HepG2 (cell line): ENCODE results near the gene ANKRD52. TPM values are rescaled to one million over a fixed set of nuclear protein-coding genes. Genes with fewer than 3 reads are reported as not detected.

Experiments
- ATAC-seq: fragments of 200-7000 bp; cut with Tn5 transposase; 3 replicates; pipeline ENCODE4 v1.9.1; 2020; ENCODE audit warnings: mild to moderate bottlenecking, moderate library complexity
- BruUV-seq: library from RNA; stranded (reverse); fragments of 400-500 nt; replicated peaks from 2 replicates; lab custom pipeline; 2021; lab: Mats Ljungman, UMichigan
- CTCF ChIA-PET: fragments of 300-600 bp; formaldehyde crosslinking; extraction: SDS; loops from one replicate; lab custom pipeline; 2021; ENCODE audit warnings: low total read pairs, inconsistent platforms, low intra/inter-chr PET ratio; lab: Yijun Ruan, JAX
- POLR2A ChIA-PET: fragments of 350-600 bp; sonication (Branson Sonifier 250); formaldehyde crosslinking; loops from one replicate; lab custom pipeline; 2020; ENCODE audit warnings: antibody characterized with exemption, inconsistent platforms; lab: Yijun Ruan, JAX
- DNase-seq: peaks from one replicate; pipeline ENCODE4 v3.0.0-alpha.2; 2015; ENCODE audit warnings: low spot score
- FAIRE-seq: peaks from 3 replicates; lab custom pipeline; 2011; peaks lifted over from hg19 to GRCh38; lab: Jason Lieb, UNC
- H2AFZ ChIP-seq: one replicate; pipeline ENCODE4 v1.6.1; 2011; ENCODE audit warnings: low read length, inconsistent platforms
- H3K27ac ChIP-seq: fragments of 300-600 bp; 3 replicates; pipeline ENCODE4 v1.8.0; 2011; ENCODE audit warnings: mixed run types, mild to moderate bottlenecking, mixed read lengths, low read length, inconsistent platforms; ENCODE audit not compliant: insufficient read depth; ENCODE audit errors: extremely low read length
- H3K27me3 ChIP-seq, 2 experiments: fragments of 200-600 bp in 1 of 2; 2 replicates in 1 of 2; 3 replicates in 1 of 2; pipeline versions ENCODE4 v1.6.0 to v1.8.0; 2011; ENCODE audit warnings: low read length in 2 of 2, mild to moderate bottlenecking in 2 of 2, moderate library complexity in 2 of 2, inconsistent platforms in 1 of 2; ENCODE audit not compliant: insufficient read depth in 2 of 2, control insufficient read depth in 1 of 2
- H3K36me3 ChIP-seq, 2 experiments: fragments of 200-600 bp in 1 of 2; replicated peaks in 1 of 2; 2 replicates in 1 of 2; 3 replicates in 1 of 2; pipeline versions ENCODE4 v1.5.1 to v1.8.0; 2011; ENCODE audit warnings: low read length in 2 of 2, inconsistent platforms in 1 of 2; ENCODE audit not compliant: insufficient read depth in 2 of 2, control insufficient read depth in 1 of 2
- H3K4me1 ChIP-seq: 2 replicates; pipeline ENCODE4 v1.5.1; 2012; ENCODE audit warnings: low read length, inconsistent platforms; ENCODE audit not compliant: insufficient read depth
- H3K4me2 ChIP-seq: 2 replicates; pipeline ENCODE4 v1.6.0; 2011; ENCODE audit warnings: low read depth, low read length, inconsistent platforms
- H3K4me3 ChIP-seq, 3 experiments: fragments of 200-600 bp in 1 of 3; sonication (generic), shearing (Covaris generic) in 1 of 3; replicated peaks in 1 of 3; 2 replicates each; pipeline ENCODE4 v1.5.1; 2011 to 2016; ENCODE audit warnings: low read length in 3 of 3, inconsistent platforms in 2 of 3, low read depth in 2 of 3, mild to moderate bottlenecking in 2 of 3, control low read depth in 1 of 3, mixed read lengths in 1 of 3; ENCODE audit not compliant: insufficient read depth in 1 of 3
- H3K79me2 ChIP-seq: one replicate; pipeline ENCODE4 v1.6.1; 2011; ENCODE audit warnings: low read length, inconsistent platforms; ENCODE audit not compliant: insufficient read depth
- H3K9ac ChIP-seq: 2 replicates; pipeline ENCODE4 v1.6.0; 2011; ENCODE audit warnings: mild to moderate bottlenecking, low read depth, low read length, inconsistent platforms; ENCODE audit not compliant: insufficient read depth
- H3K9me3 ChIP-seq: 2 replicates; pipeline ENCODE4 v1.5.1; 2012; ENCODE audit warnings: mild to moderate bottlenecking, low read length
- H4K20me1 ChIP-seq: 2 replicates; pipeline ENCODE4 v1.6.0; 2011; ENCODE audit warnings: inconsistent platforms, mild to moderate bottlenecking, low read length, moderate library complexity; ENCODE audit not compliant: insufficient read depth
- ELK4 ChIP-seq: sonication (generic); formaldehyde crosslinking; IDR thresholded peaks from 2 replicates; pipeline ENCODE4 v1.9.0; 2021; ENCODE audit warnings: missing genetic modification reagents, borderline replicate concordance
- FOXA3 ChIP-seq: IDR thresholded peaks from 2 replicates; pipeline ENCODE4 v1.6.1; 2016; ENCODE audit warnings: missing genetic modification reagents, missing compliant biosample characterization
- GABPA ChIP-seq, 2 experiments: IDR thresholded peaks; 2 replicates each; pipeline ENCODE4 v1.6.1; 2011 to 2016; ENCODE audit warnings: low read depth in 2 of 2, low read length in 1 of 2, missing biosample characterization in 1 of 2, missing genetic modification characterization in 1 of 2
- HNRNPL ChIP-seq: fragments of 200-400 bp; formaldehyde crosslinking; IDR thresholded peaks from 2 replicates; pipeline ENCODE4 v1.6.1; 2017; ENCODE audit warnings: mild to moderate bottlenecking, low read depth, low read length
- KMT2B ChIP-seq: IDR thresholded peaks from 2 replicates; pipeline ENCODE4 v1.6.1; 2016; ENCODE audit warnings: missing genetic modification reagents, missing compliant biosample characterization
- PAWR ChIP-seq: sonication (generic); formaldehyde crosslinking; IDR thresholded peaks from 2 replicates; pipeline ENCODE4 v1.4.0; 2020; ENCODE audit warnings: missing genetic modification reagents, mild to moderate bottlenecking, borderline replicate concordance
- POLR2A ChIP-seq, 2 experiments: IDR thresholded peaks; 2 replicates each; pipeline ENCODE4 v1.6.1; 2011; ENCODE audit warnings: low read depth in 2 of 2, low read length in 2 of 2, mild to moderate bottlenecking in 1 of 2, moderate library complexity in 1 of 2; ENCODE audit not compliant: insufficient read depth in 1 of 2
- SOX13 ChIP-seq, 3 experiments: fragments of 450-650 bp in 1 of 3; sonication (generic) in 1 of 3; formaldehyde crosslinking in 1 of 3; IDR thresholded peaks in 2 of 3; conservative IDR thresholded peaks in 1 of 3; 2 replicates each; pipeline versions ENCODE4 v1.5.0 to v1.6.1; 2016 to 2020; ENCODE audit warnings: antibody characterized with exemption in 1 of 3, mild to moderate bottlenecking in 1 of 3, missing compliant biosample characterization in 1 of 3, missing genetic modification reagents in 1 of 3, moderate library complexity in 1 of 3
- SP140L ChIP-seq: sonication (generic); formaldehyde crosslinking; IDR thresholded peaks from 2 replicates; pipeline ENCODE4 v1.4.0; 2020; ENCODE audit warnings: missing genetic modification reagents, borderline replicate concordance
- WIZ ChIP-seq: sonication (generic); formaldehyde crosslinking; IDR thresholded peaks from 2 replicates; pipeline ENCODE4 v1.5.1; 2020; ENCODE audit warnings: mild to moderate bottlenecking, missing genetic modification reagents
- ZBED4 ChIP-seq: sonication (generic); formaldehyde crosslinking; IDR thresholded peaks from 2 replicates; pipeline ENCODE4 v1.4.0; 2020; ENCODE audit warnings: missing genetic modification reagents, borderline replicate concordance
- ZNF501 ChIP-seq: sonication (generic); formaldehyde crosslinking; IDR thresholded peaks from 2 replicates; pipeline ENCODE4 v1.5.1; 2020; ENCODE audit warnings: mild to moderate bottlenecking, moderate library complexity, missing genetic modification reagents
- WGBS: methylation state at CpG from one replicate; pipeline ENCODE4 v1.1.6; 2017; ENCODE audit warnings: low lambda C conversion rate; 5-methylcytosine and 5-hydroxymethylcytosine counted together
- in situ Hi-C: cut with HindIII; loops from 2 replicates; pipeline ENCODE4 v1.10.0; 2017; ENCODE audit warnings: low pct_unique_long_range_greater_than_20kb; ENCODE audit not compliant: extremely low pct_ligation_motif_present
- intact Hi-C: fragments of 100-400 bp; cut with micrococcal nuclease; formaldehyde crosslinking; loops from one replicate; pipeline ENCODE4 v1.10.0; 2022; ENCODE audit not compliant: unreplicated experiment
- polyA plus RNA-seq, 8 experiments: library from polyadenylated mRNA; depleted of rRNA in 3 of 8; stranded (reverse) in 7 of 8; unstranded in 1 of 8; fragments of >200 nt; fragmentation: Illumina TruSeq in 4 of 8; extraction: Trizol in 4 of 8; gene quantifications; 2 replicates each; pipeline versions ENCODE4 v1.2.1 to v1.2.3, GENCODE V29; 2011 to 2016; ENCODE audit warnings: low read depth in 4 of 8, missing spikeins in 1 of 8, mixed read lengths in 1 of 8; ENCODE audit not compliant: insufficient read depth in 1 of 8
- total RNA-seq, 5 experiments: library from RNA; depleted of rRNA; stranded (reverse); fragments of >200 nt; fragmentation: Illumina TruSeq; extraction: Trizol; gene quantifications; 2 replicates each; pipeline ENCODE4 v1.2.3, GENCODE V29; 2016; ENCODE audit warnings: low read depth in 1 of 5

Gene ANKRD52
- total and polyA plus RNA-seq, 2 of the 13 experiments (the other 11 are each of a cell fraction or from before 2014, with no cell fraction given) = 7.8 to 9.2 TPM

DNA sequence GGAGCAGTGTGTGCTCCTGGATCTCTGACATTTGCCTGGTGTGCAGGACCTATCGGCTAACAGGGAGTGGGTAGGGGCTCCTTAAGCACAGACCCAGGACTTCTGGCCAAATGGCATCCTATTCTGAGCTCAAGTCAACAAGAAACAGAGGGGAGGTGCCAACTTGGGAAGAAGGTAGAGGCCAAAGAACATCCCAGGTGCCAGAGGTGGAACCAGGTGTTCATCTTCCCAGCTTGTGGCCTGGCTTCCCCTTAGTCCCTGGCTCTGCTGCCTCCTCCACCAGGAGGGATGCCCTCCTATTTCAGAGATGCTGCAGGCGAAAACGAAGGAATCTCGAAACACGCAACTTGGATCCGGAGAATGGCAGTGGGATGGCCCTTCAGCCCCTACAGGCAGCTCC is 22.1 kb downstream of the ANKRD52 start:
- H3K9ac ChIP-seq = no peak overlapping the region
- peaks cover 15% of the 10 kb centered on the region for H3K79me2 ChIP-seq
- ChIA-PET POLR2A (interaction anchor here (1.3 to 1.9 kb wide), 2 partner anchors 14 to 22 kb away, joined by 3 to 9 read pairs; partner anchors contain the start of genes ANKRD52 and RNF41), CTCF (no interaction called here)
- DNase-seq (no peak), FAIRE-seq (no peak), ATAC-seq (no peak)
- in situ Hi-C loops = no loop called here
- no peaks in the 10 kb centered on the region for H4K20me1 ChIP-seq
- no peaks in the 10 kb centered on the region for H3K9me3 ChIP-seq
- no peak for TF ChIP-seq PAWR
- TF ChIP-seq KMT2B (CRISPR knock-in tag) = no peak
- TF ChIP-seq SP140L (CRISPR knock-in tag) = no peak
- no peak for TF ChIP-seq WIZ
- no peak for TF ChIP-seq GABPA (IDR thresholded peaks at IDR 0.05; ENCODE audit: low read depth, low read length)
- TF ChIP-seq GABPA (CRISPR knock-in tag; IDR thresholded peaks at IDR 0.05; ENCODE audit: low read depth) = no peak
- BruUV-seq = TSS peak; percentile 16
- no peak overlapping the region for H3K27ac ChIP-seq
- intact Hi-C loops = no loop called here
- 95% methylated on average over 6 of the region's 6 CpGs for WGBS
- no peaks in the 10 kb centered on the region for H3K27me3 ChIP-seq
- no peak overlapping the region for H3K4me3 ChIP-seq
- peaks cover 20% of the 10 kb centered on the region for H3K4me1 ChIP-seq
- peaks cover 4 to 19% of the 10 kb centered on the region in 2 experiments; a peak in 4 of 5 replicates for H3K36me3 ChIP-seq
- H2AFZ ChIP-seq = no peak overlapping the region
- no peak overlapping the region for H3K4me2 ChIP-seq

- no peak overlapping the region for H3K27ac ChIP-seq
- 95% methylated on average over 15 of the region's 16 CpGs for WGBS
- H3K36me3 ChIP-seq = peaks cover 4 to 15% of the 10 kb centered on the region in 2 experiments; a peak in 3 of 5 replicates
- H3K4me1 ChIP-seq = peaks cover 26% of the 10 kb centered on the region
- BruUV-seq = no TSS peak
- H2AFZ ChIP-seq = no peak overlapping the region
- no peak overlapping the region for H3K4me3 ChIP-seq
- ATAC-seq (no peak), FAIRE-seq (no peak), DNase-seq (no peak)
- POLR2A ChIA-PET = interaction anchor here (0.7 to 5.8 kb wide), 3 partner anchors 13 to 29 kb away, joined by 3 to 96 read pairs (median 9); partner anchors contain the start of gene RNF41
- in situ Hi-C loops = no loop called here
- no peaks in the 10 kb centered on the region for H4K20me1 ChIP-seq
- no peak overlapping the region for H3K9ac ChIP-seq
- intact Hi-C loops = no loop called here
- H3K79me2 ChIP-seq = peaks cover 24% of the 10 kb centered on the region
- H3K27me3 ChIP-seq = no peaks in the 10 kb centered on the region
- no peak overlapping the region for H3K4me2 ChIP-seq
- no peaks in the 10 kb centered on the region for H3K9me3 ChIP-seq
- CTCF ChIA-PET = interaction anchor here (1.1 kb wide), 1 partner anchor 24 kb away, joined by 3 read pairs; no protein-coding TSS in a partner anchor
- no peak for TF ChIP-seq ZNF501 (CRISPR knock-in tag)
- peak in 1 of 2 experiments; percentile 18; a peak in 1 of 4 replicates for TF ChIP-seq POLR2A (IDR thresholded peaks at IDR 0.05; ENCODE audit: insufficient read depth in 1 of 2, low read depth in 2 of 2, low read length in 2 of 2)
- TF ChIP-seq SOX13 (IDR thresholded peaks at IDR 0.05) = no peak
- TF ChIP-seq SOX13 (CRISPR knock-in tag; conservative IDR thresholded peaks at IDR 0.05 in 1 of 2, IDR thresholded peaks at IDR 0.05 in 1 of 2) = no peak
- TF ChIP-seq ELK4 (CRISPR knock-in tag) = no peak
- no peak for TF ChIP-seq HNRNPL
- no peak for TF ChIP-seq FOXA3 (CRISPR knock-in tag)
- TF ChIP-seq ZBED4 (CRISPR knock-in tag) = no peak
These were observed 23.3 kb downstream of the ANKRD52 start for GRCh38 chr12:56234746-56235436.
